GM21529 (cell line): Measurements from ENCODE around the gene ANTXRL.
"Not testable (repeated sequence)": the region's sequence is repeated elsewhere in the genome, so short reads cannot be mapped to it uniquely, and the experiment has no call there.

Source experiments
- ATAC-seq: cut with Tn5 transposase; IDR thresholded peaks from one replicate; pipeline ENCODE4 v1.9.1; 2021; ENCODE audit not compliant: unreplicated experiment

The ANTXRL gene

DNA sequence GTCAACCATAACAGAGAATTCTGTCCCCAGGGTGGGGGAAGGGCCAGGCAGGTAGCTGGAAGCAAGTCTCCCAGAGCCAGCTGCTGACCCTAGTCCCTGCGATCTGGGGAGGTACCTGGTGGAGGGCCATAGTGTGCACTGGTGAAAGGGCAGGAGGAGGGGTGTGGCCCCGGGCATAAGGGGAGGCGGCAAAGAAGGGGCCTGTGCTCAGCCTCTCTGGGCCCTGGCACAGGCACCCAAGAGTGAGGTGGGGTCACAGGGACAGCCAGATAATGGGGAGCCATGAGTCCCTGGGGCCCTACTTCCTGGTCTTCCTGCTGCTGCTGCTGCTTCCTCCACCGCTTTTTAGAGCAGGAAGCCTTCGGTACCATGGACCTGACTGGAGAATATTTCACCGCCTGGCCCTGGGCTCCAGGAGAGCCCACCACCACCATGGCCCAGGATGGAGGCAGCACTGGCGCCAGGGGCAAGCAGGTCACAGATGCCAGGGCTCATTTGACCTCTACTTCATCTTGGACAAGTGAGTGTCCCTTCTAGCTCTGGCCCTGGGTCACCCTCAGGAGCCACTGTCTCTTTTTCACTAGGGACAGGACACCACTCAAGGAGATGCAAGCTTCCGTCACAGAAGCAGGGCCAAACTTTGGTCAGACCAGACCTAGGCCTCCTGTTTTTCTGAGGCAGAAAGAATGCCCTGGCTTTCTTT is at the start of gene ANTXRL:
Gene ANTXRL (plus strand): TSS at position 7 of the 703 bp plus-strand sequence. CDS start 266 bp downstream, at position 273.
- no peak for ATAC-seq

- ATAC-seq: no peak
These were observed 48.8 kb upstream of the ANTXRL start for GRCh38 chr10:46237815-46238510.

DNA sequence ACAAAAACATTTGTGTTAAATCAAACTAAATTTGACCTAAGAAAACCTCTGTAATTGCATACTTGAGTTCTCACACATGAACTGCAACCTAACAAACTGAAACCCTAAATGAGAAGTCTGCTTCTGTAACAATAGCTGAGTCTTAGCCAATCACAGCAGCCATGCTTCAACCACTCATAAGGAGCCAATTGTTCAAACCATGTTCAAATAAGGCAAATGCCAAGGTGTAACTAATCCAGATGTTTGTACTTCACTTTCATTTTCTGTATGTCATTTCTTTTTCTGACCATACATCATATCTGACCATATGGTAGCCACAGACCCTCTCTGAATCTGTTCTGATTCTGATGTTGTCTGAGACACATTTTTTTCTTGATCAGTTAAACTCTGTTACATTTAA is 47.5 kb upstream of the ANTXRL start:
- ATAC-seq: peak; percentile 56

- ATAC-seq: no peak
These were observed 46.7 kb upstream of the ANTXRL start for GRCh38 chr10:46239993-46240683.

DNA sequence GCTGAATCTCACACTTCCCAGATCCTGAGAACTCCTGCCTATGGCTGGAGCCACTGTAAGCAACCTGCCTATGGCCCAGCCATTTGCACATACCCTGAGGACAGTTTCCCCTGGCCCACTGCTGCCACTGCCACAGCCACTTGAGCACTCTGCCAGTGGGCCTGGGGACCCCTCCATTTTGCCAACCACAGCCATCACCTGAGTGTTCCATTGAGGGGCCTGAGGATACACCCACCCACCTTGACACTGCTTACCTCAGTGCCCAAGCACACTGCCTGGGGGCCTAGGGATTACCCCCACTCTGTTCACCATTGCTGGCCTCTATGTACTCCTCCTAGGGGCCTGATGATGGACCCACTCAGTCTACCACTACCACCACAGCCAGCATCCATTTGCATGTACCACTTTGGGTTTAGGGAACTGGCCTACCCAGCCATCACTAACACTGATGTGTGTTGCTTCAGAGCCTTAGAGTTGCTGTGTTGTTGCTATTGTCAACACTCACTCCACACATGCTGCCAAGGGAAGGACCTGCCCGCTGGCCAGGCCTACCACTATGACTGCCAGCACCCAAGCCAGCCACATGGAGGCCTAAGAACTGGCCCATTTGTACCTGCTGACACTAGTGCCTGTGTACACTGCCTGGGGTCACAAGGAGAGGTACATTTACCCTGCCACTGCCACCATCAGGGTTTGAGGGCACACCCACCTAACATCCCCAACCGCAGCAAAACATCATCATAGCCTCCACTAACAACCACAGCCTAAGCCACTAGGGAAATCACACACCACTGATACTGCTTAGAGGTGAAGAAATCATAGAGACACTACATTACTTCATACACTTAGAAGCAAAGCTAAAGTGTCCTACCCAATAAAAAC is 45.9 kb upstream of the ANTXRL start:
- ATAC-seq: no peak

DNA sequence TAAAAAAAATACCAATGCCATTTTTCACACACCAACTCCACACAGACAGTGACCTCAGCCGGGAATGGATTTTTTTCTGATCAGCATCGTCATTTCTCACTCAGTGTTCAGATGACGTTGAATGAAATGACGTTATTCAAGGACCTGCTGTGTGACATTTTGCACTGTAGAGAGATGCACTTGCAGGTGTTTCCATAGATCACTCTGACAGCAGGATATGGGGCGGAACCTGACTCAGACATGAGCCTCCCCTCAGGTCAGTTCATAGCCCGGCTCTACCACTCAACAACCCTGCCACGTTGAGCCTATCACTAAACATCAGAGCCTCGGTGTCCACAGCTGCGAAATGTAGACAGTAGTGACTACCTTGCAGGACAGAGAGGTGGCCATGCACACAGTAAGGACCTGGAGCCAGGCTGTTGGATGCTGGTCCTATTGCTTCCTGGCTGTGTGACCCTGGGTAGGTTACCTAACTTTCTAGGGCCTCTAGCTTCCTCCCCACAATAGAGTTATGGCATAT is 41.4 kb upstream of the ANTXRL start:
- ATAC-seq: no peak

- ATAC-seq: not testable (repeated sequence)
These were observed 40.2 kb upstream of the ANTXRL start for GRCh38 chr10:46246400-46247180.

GRCh38 chr10:46247181-46247475 is 39.7 kb upstream of the ANTXRL start:
- ATAC-seq: no peak

- ATAC-seq: no peak
These were observed 38.8 kb upstream of the ANTXRL start for GRCh38 chr10:46247808-46248569.

DNA sequence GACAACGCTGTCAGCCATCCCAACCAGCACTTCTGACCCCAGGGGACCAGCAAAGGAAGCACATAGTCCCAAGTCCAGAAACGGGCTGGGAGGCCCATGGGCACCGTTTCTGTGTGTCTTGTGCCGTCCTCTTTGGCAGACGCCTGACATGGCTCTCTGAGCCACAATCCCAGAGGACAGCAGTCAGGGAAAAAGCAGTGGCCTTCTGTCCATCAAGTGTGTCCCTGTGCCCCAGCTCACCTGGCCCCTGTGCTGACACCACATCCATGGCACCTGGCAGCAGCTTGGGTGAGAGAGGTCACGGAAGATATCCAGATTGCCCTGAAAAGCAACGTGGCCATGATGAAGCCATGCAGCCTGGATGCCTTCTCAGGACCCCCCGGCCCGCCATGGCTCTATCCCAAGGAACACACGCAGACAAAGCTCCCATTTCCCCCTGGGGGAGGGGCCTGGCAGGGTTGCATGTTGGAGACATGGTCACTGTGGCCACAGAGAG is 38.1 kb upstream of the ANTXRL start:
- no peak for ATAC-seq

- ATAC-seq: not testable (repeated sequence)
These were observed 37.0 kb upstream of the ANTXRL start for GRCh38 chr10:46249617-46250344.

DNA sequence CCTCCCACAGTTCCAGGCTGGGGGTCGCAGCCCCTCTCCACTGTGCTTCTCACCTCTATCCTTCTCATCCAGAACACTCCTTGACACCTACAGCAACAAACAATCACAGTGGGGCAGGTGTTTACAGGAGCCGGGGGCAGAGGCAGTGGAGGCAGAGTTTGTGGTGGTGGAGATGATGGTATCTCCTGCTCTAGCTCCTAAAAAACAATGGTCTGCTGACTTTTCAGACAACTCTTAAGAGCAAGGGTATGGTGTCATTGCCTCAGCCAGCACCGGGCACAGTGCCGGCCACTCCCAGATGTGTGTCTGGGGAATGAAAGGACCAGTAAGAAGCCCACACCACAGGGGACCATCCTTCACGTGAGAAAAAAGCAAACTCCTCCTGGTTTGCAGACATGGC is 36.3 kb upstream of the ANTXRL start:
- no peak for ATAC-seq

- no peak for ATAC-seq
These were observed 35.6 kb upstream of the ANTXRL start for GRCh38 chr10:46250898-46251856.

DNA sequence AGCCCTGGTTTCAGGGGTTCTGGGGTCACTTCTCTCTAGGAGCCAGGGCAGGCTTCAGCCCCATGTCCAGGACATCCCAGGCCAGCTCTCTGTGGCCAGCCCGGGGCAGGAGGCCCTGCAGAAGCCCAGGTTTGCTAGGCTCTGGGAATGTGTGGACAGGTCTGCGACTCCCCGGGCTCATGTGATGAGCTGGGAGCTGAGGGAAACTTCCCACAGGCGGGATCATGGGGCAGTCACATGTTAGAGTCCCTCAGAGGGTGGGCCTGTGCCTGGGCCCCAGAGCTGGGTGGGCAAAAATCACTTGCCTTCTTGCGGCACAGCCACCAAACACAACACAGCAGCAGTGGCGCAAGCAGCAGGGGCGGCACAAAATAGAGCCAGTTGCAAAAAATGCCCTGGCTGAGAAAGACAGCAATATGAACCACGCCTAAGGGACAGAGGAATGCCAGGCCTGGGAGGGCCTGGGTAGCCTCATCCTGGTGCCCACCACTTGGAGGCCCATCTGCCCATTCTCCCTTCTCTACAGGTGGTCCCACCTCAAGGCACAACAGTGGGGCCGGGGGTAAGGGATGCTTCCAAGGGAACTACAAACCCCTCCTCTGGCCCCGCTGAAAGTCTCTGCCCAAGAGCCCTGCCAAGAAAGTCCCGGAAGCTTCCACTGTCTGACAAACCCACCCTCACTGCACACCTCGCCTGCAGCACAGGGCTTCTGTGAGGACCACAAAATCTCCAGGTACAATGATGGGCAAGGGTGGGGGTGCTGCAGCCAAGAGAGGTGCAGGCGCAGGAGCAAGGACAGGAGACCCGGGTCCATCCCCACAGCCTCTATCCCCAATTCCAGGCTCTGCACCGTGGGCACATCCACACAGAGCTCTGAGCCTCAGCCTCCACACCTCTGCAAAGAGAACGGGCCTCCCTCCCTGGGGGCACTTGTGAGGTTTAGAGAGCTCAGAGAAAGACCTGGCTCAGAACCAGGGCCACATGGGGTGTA is 34.6 kb upstream of the ANTXRL start:
- no peak for ATAC-seq

DNA sequence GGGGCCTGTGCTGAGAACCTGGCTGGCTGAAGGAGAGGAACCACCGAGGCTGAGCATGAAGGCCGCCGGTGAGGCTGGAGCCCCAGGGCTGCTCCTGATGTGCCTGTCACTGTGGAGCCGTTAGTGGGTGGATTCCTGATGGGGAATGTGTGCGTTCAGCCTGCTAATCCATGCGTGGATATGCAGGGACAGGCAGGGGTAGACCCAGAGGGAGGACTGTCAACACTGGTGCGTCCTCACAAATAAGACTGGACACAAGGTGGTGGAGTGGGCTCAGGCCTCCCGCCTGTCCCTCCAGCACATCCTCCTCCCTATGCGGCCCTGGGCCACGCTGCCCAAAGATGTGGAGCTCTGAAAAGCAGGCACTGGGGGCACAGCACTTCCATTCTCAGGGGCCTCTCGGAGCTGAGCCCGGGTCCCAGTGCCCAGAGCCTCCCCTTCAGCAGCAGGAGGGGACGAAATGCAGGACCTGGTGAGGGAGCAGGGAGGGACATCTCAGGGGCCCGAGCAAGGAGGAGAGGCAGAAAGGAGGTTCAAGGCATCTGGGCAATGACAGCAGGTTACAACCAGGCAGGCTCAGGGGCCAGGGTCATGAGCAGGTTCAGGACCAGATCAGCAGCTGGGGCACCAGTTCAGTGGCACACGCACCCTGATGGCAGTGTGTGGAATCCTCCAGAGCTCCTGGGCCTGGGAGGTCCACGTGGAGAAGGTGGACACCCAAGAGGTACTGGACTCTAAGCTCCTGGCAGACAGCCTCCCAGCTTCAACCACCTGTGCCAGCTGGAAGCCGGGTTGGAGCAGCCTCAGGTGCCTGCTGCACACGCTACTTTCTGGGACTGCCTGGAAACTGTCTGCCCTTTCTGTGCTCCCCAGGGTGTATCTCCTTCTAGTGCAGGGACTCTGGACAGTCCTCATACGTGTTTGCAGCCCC is 33.5 kb upstream of the ANTXRL start:
- ATAC-seq: no peak
